ENCODE measurements around the gene ZNF556. TPM values are rescaled to one million over a fixed set of nuclear protein-coding genes. Genes with fewer than 3 reads are reported as not detected.

Gene ZNF556
- total RNA-seq, 2 experiments from 2014 or later: 0.09 TPM; not detected in 1

DNA sequence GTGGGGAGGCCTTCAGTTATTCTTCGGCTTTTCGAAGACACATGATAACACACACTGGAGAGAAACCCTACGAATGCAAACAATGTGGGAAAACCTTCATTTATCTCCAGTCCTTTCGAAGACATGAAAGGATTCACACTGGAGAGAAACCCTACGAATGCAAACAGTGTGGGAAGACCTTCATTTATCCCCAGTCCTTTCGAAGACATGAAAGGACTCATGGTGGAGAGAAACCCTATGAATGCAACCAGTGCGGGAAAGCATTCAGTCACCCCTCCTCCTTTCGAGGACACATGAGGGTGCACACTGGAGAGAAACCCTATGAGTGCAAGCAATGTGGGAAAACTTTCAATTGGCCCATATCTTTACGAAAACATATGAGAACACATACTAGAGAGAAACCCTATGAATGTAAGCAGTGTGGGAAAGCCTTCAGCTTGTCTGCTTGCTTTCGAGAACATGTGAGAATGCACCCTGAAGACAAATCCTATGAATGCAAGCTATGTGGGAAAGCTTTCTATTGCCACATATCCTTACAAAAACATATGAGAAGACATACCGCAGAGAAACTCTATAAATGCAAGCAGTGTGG, 14.0 kb upstream of the ZNF556 start:
- no peaks in the 10 kb centered on the region for H3K9me2 ChIP-seq (ENCODE audit: insufficient read depth, low read length)
- H4K20me1 ChIP-seq (ENCODE audit: insufficient read depth, low read length): no peaks in the 10 kb centered on the region
- no TSS peak for BruUV-seq (replicated peaks)
- no peak for DNase-seq (ENCODE audit: low spot score)
- intact Hi-C loops (cut with micrococcal nuclease; ENCODE audit: unreplicated experiment): no loop called here
- ChIA-PET CTCF (ENCODE audit: unreplicated experiment) (no interaction called here), POLR2A (no interaction called here)
- no peaks in the 10 kb centered on the region for H3K79me2 ChIP-seq (ENCODE audit: insufficient read depth, low read depth, low read length)
- H3K4me2 ChIP-seq (ENCODE audit: low read length): no peak overlapping the region
- H3K36me3 ChIP-seq (ENCODE audit: insufficient read depth, low read length): peaks cover 40% of the 10 kb centered on the region
- H3K9me3 ChIP-seq (ENCODE audit: low read length): no peaks in the 10 kb centered on the region
- TF ChIP-seq, protein P1, sequence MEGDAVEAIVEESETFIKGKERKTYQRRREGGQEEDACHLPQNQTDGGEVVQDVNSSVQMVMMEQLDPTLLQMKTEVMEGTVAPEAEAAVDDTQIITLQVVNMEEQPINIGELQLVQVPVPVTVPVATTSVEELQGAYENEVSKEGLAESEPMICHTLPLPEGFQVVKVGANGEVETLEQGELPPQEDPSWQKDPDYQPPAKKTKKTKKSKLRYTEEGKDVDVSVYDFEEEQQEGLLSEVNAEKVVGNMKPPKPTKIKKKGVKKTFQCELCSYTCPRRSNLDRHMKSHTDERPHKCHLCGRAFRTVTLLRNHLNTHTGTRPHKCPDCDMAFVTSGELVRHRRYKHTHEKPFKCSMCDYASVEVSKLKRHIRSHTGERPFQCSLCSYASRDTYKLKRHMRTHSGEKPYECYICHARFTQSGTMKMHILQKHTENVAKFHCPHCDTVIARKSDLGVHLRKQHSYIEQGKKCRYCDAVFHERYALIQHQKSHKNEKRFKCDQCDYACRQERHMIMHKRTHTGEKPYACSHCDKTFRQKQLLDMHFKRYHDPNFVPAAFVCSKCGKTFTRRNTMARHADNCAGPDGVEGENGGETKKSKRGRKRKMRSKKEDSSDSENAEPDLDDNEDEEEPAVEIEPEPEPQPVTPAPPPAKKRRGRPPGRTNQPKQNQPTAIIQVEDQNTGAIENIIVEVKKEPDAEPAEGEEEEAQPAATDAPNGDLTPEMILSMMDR (conservative IDR thresholded peaks at IDR 0.05; ENCODE audit: low read length): no peak
- TF ChIP-seq EZH2phosphoT487 (IDR thresholded peaks at IDR 0.05; ENCODE audit: borderline replicate concordance, low read depth, low read length): no peak
- no peak overlapping the region for H3K4me3 ChIP-seq (ENCODE audit: low read depth, low read length, poor library complexity, severe bottlenecking)
- no peak overlapping the region for H2AFZ ChIP-seq (ENCODE audit: low read length)
- H3K4me1 ChIP-seq (ENCODE audit: insufficient read depth, low read length, poor library complexity, severe bottlenecking): peaks cover 10% of the 10 kb centered on the region
- no peak overlapping the region for H3K27ac ChIP-seq (ENCODE audit: low read depth, low read length, poor library complexity, severe bottlenecking)

DNA sequence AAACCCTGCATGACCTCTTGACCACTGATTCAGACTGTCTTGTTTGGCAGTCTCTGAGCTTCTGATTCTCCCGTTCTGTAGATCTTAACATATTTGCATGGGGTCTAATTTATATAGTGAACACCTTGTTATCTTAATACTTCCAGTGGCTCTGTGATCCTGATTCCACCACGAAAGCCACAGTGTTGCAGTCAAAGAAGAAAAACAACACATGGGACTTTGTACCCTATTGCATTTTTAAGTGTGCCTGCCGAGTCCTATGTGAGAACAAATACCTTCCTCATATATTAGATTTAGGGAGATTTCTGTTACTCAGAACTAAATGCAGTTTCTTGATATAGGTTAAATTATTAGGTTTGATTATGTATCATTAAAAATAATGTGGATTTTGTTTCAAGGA, 12.3 kb upstream of the ZNF556 start:
- H3K79me2 ChIP-seq (ENCODE audit: insufficient read depth, low read depth, low read length): no peaks in the 10 kb centered on the region
- H2AFZ ChIP-seq (ENCODE audit: low read length): no peak overlapping the region
- H3K4me1 ChIP-seq (ENCODE audit: insufficient read depth, low read length, poor library complexity, severe bottlenecking): peaks cover 8% of the 10 kb centered on the region
- POLR2A ChIA-PET: interaction anchor here (0.6 kb wide), 1 partner anchor 37 kb away, joined by 3 read pairs; no protein-coding TSS in a partner anchor
- CTCF ChIA-PET (ENCODE audit: unreplicated experiment): no interaction called here
- H3K27ac ChIP-seq (ENCODE audit: low read depth, low read length, poor library complexity, severe bottlenecking): no peak overlapping the region
- TF ChIP-seq, protein P1 (conservative IDR thresholded peaks at IDR 0.05; ENCODE audit: low read length): no peak
- no peak for TF ChIP-seq EZH2phosphoT487 (IDR thresholded peaks at IDR 0.05; ENCODE audit: borderline replicate concordance, low read depth, low read length)
- no peaks in the 10 kb centered on the region for H3K9me2 ChIP-seq (ENCODE audit: insufficient read depth, low read length)
- BruUV-seq (replicated peaks): no TSS peak
- intact Hi-C loops (cut with micrococcal nuclease; ENCODE audit: unreplicated experiment): no loop called here
- H3K9me3 ChIP-seq (ENCODE audit: low read length): no peaks in the 10 kb centered on the region
- no peak overlapping the region for H3K4me2 ChIP-seq (ENCODE audit: low read length)
- H3K36me3 ChIP-seq (ENCODE audit: insufficient read depth, low read length): peaks cover 40% of the 10 kb centered on the region
- no peak overlapping the region for H3K4me3 ChIP-seq (ENCODE audit: low read depth, low read length, poor library complexity, severe bottlenecking)
- DNase-seq (ENCODE audit: low spot score): no peak
- H4K20me1 ChIP-seq (ENCODE audit: insufficient read depth, low read length): no peaks in the 10 kb centered on the region

DNA sequence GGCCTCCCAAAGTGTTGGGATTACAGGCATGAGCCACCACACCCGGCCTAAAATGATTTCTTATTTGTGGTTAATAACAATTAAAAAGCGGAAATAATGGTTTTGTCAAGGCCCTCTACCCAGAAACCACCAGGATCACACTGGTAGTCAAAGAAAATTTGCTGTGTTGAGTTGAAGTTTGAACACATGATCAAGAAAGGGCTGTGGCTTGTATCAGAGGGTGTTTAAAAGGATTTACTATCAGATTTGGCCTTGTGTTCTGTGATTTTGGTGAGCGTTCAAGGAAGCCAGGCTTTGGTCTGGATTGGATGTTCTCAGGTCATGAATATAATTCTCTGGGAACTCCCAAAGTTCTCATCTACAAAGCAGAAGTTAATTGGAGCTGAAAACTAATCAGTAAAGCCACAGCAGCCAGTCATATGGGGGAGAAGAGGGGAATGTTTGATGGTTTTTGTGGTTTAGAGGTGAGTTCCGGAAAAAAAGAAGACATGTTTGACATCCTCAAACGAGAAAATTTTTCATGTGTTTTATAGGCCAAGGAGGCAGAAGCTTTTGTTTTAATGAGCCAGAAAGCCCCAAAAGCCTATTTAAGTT, 10.6 kb upstream of the ZNF556 start:
- POLR2A ChIA-PET: no interaction called here
- Histone ChIP-seq H3K36me3 (ENCODE audit: insufficient read depth, low read length) (peaks cover 34% of the 10 kb centered on the region), H4K20me1 (ENCODE audit: insufficient read depth, low read length) (no peaks in the 10 kb centered on the region), H3K4me1 (ENCODE audit: insufficient read depth, low read length, poor library complexity, severe bottlenecking) (peaks cover 3% of the 10 kb centered on the region), H3K4me2 (ENCODE audit: low read length) (no peak overlapping the region), H3K9me3 (ENCODE audit: low read length) (no peaks in the 10 kb centered on the region), H2AFZ (ENCODE audit: low read length) (no peak overlapping the region), H3K4me3 (ENCODE audit: low read depth, low read length, poor library complexity, severe bottlenecking) (no peak overlapping the region), H3K27ac (ENCODE audit: low read depth, low read length, poor library complexity, severe bottlenecking) (no peak overlapping the region), H3K9me2 (ENCODE audit: insufficient read depth, low read length) (no peaks in the 10 kb centered on the region), H3K79me2 (ENCODE audit: insufficient read depth, low read depth, low read length) (no peaks in the 10 kb centered on the region)
- DNase-seq (ENCODE audit: low spot score): no peak
- TF ChIP-seq, protein P1 (conservative IDR thresholded peaks at IDR 0.05; ENCODE audit: low read length): no peak
- no peak for TF ChIP-seq EZH2phosphoT487 (IDR thresholded peaks at IDR 0.05; ENCODE audit: borderline replicate concordance, low read depth, low read length)
- no TSS peak for BruUV-seq (replicated peaks)
- CTCF ChIA-PET (ENCODE audit: unreplicated experiment): interaction anchor here (0.6 kb wide), 1 partner anchor 286 kb away, joined by 4 read pairs; no protein-coding TSS in a partner anchor
- intact Hi-C loops (cut with micrococcal nuclease; ENCODE audit: unreplicated experiment): no loop called here

Measured in OCI-LY7 (cell line).